ENCODE results near the gene FCRLA. TPM values are rescaled to one million over a fixed set of nuclear protein-coding genes. Genes with fewer than 3 reads are reported as not detected.

The FCRLA gene
- total and polyA plus RNA-seq, 9 donors, result 0.06 to 0.80 (median 0.36) TPM; not detected in 5

GRCh38 chr1:161739865-161740566 lies 33.0 kb downstream of the FCRLA start:
- intact Hi-C loops (cut with DNase I), result loop anchor here in 1 of 4 donors (10.0 kb wide), 1 partner anchor 255 kb away; no protein-coding TSS in a partner anchor
- no peaks in the 10 kb centered on the region for H3K27me3 ChIP-seq
- no peak overlapping the region for H3K4me3 ChIP-seq
- TF ChIP-seq CTCF (IDR thresholded peaks at IDR 0.05) (no peak), EP300 (IDR thresholded peaks at IDR 0.05) (no peak), POLR2A (IDR thresholded peaks at IDR 0.05) (no peak)
- no peaks in the 10 kb centered on the region for H3K4me1 ChIP-seq (ENCODE audit: insufficient read depth)
- DNase-seq, result no peak
- 63 to 70% (median 67%) methylated on average over 8 of the region's 8 CpGs for WGBS, 3 donors
- H3K9me3 ChIP-seq, result no peaks in the 10 kb centered on the region
- H3K27ac ChIP-seq, result no peak overlapping the region
- no peaks in the 10 kb centered on the region for H3K36me3 ChIP-seq

- intact Hi-C loops (cut with DNase I), result loop anchor here in 1 of 4 donors (10.0 kb wide), 1 partner anchor 256 kb away; no protein-coding TSS in a partner anchor
- no peak for DNase-seq
- Histone ChIP-seq H3K4me1 (ENCODE audit: insufficient read depth) (no peaks in the 10 kb centered on the region), H3K27me3 (no peaks in the 10 kb centered on the region), H3K27ac (no peak overlapping the region), H3K4me3 (no peak overlapping the region), H3K36me3 (no peaks in the 10 kb centered on the region), H3K9me3 (no peaks in the 10 kb centered on the region)
- TF ChIP-seq POLR2A (IDR thresholded peaks at IDR 0.05), result no peak
- TF ChIP-seq CTCF (IDR thresholded peaks at IDR 0.05), result no peak
- TF ChIP-seq EP300 (IDR thresholded peaks at IDR 0.05), result no peak
- 82 to 88% (median 86%) methylated on average over 6 of the region's 6 CpGs for WGBS, 3 donors
These were observed 33.9 kb downstream of the FCRLA start for GRCh38 chr1:161740921-161741320.

GRCh38 chr1:161743231-161743630 lies 36.2 kb downstream of the FCRLA start:
- intact Hi-C loops (cut with DNase I), result loop anchor here in 1 of 4 donors (10.0 kb wide), 1 partner anchor 258 kb away; no protein-coding TSS in a partner anchor
- TF ChIP-seq POLR2A (IDR thresholded peaks at IDR 0.05), result no peak
- TF ChIP-seq EP300 (IDR thresholded peaks at IDR 0.05), result no peak
- no peak for TF ChIP-seq CTCF (IDR thresholded peaks at IDR 0.05)

GRCh38 chr1:161747801-161748200 lies 40.8 kb downstream of the FCRLA start:
- Histone ChIP-seq H3K27me3 (no peaks in the 10 kb centered on the region), H3K9me3 (no peaks in the 10 kb centered on the region), H3K36me3 (no peaks in the 10 kb centered on the region), H3K4me1 (ENCODE audit: insufficient read depth) (peaks cover 7% of the 10 kb centered on the region), H3K4me3 (no peak overlapping the region), H3K27ac (no peak overlapping the region)
- DNase-seq, result no peak
- WGBS, 3 donors, result 21 to 45% (median 31%) methylated on average over 6 of the region's 6 CpGs
- intact Hi-C loops (cut with DNase I), result loop anchor here in 1 of 4 donors (10.0 kb wide), 1 partner anchor 263 kb away; no protein-coding TSS in a partner anchor
- no peak for TF ChIP-seq CTCF (IDR thresholded peaks at IDR 0.05)
- TF ChIP-seq EP300 (IDR thresholded peaks at IDR 0.05), result no peak
- no peak for TF ChIP-seq POLR2A (IDR thresholded peaks at IDR 0.05)

More at GRCh38 chr1:161743231-161743630, 36.2 kb downstream of the FCRLA start:
- Histone ChIP-seq H3K4me1 (ENCODE audit: insufficient read depth) (no peaks in the 10 kb centered on the region), H3K27me3 (no peaks in the 10 kb centered on the region), H3K27ac (no peak overlapping the region), H3K36me3 (no peaks in the 10 kb centered on the region), H3K4me3 (no peak overlapping the region), H3K9me3 (no peaks in the 10 kb centered on the region)
- DNase-seq, result no peak
- WGBS, 3 donors, result 74 to 79% (median 76%) methylated on average over 9 of the region's 9 CpGs
